ENCODE measurements around the gene CDH6.

- no peak for TF ChIP-seq EZH2 (IDR thresholded peaks at IDR 0.05; ENCODE audit: low read depth, unreplicated experiment)
- TF ChIP-seq, protein P1, sequence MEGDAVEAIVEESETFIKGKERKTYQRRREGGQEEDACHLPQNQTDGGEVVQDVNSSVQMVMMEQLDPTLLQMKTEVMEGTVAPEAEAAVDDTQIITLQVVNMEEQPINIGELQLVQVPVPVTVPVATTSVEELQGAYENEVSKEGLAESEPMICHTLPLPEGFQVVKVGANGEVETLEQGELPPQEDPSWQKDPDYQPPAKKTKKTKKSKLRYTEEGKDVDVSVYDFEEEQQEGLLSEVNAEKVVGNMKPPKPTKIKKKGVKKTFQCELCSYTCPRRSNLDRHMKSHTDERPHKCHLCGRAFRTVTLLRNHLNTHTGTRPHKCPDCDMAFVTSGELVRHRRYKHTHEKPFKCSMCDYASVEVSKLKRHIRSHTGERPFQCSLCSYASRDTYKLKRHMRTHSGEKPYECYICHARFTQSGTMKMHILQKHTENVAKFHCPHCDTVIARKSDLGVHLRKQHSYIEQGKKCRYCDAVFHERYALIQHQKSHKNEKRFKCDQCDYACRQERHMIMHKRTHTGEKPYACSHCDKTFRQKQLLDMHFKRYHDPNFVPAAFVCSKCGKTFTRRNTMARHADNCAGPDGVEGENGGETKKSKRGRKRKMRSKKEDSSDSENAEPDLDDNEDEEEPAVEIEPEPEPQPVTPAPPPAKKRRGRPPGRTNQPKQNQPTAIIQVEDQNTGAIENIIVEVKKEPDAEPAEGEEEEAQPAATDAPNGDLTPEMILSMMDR (conservative IDR thresholded peaks at IDR 0.05; ENCODE audit: low read depth in 2 of 2): no peak
- TF ChIP-seq POLR2AphosphoS5 (IDR thresholded peaks at IDR 0.05; ENCODE audit: low read depth): no peak
- no peak for TF ChIP-seq EZH2phosphoT487 (IDR thresholded peaks at IDR 0.05; ENCODE audit: unreplicated experiment)
- no peak for TF ChIP-seq REST (IDR thresholded peaks at IDR 0.05; ENCODE audit: unreplicated experiment)
- TF ChIP-seq NANOG (IDR thresholded peaks at IDR 0.05; ENCODE audit: borderline replicate concordance): no peak
- TF ChIP-seq CREB1 (CRISPR knock-in tag; IDR thresholded peaks at IDR 0.05; ENCODE audit: low read depth): no peak
- TF ChIP-seq ZNF114 (CRISPR knock-in tag; IDR thresholded peaks at IDR 0.05): no peak
- TF ChIP-seq STAT1 (IDR thresholded peaks at IDR 0.05; ENCODE audit: unreplicated experiment): no peak
- no peak for TF ChIP-seq ZNF331 (CRISPR knock-in tag; IDR thresholded peaks at IDR 0.05; ENCODE audit: low read depth)
These were observed 5.9 kb upstream of the CDH6 start for GRCh38 chr5:31187591-31187990.
